Measurements from ENCODE around the gene SACM1L.
A peak's percentile ranks its signal among the peaks of the same experiment; 100 is the strongest.
"Not testable (repeated sequence)": the region's sequence is repeated elsewhere in the genome, so short reads cannot be mapped to it uniquely, and the experiment has no call there.

Gene SACM1L

GRCh38 chr3:45670436-45670835 lies 18.8 kb upstream of the SACM1L start:
- DNase-seq = no peak

- DNase-seq = no peak
Measured at GRCh38 chr3:45670991-45671390, 18.2 kb upstream of the SACM1L start.

DNA sequence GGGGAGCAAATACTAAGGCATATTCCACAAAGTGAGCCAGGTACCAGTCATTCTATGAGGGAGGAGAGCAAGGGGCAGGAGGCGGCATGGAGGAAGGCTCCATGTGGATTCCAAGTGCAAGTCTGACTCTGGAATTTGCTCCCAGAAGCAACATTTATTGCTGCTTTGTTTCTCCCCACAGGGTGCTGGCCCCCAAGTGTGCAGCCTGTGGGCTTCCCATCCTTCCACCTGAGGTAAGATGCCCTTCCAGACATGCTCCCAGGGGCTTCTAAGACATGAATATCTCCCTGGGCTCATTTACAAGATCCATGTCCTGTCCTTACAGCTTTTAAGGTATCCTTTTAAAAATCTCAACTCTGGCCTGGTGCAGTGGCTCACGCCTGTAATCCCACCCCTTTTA lies 15.9 kb upstream of the SACM1L start:
- DNase-seq = no peak

DNA sequence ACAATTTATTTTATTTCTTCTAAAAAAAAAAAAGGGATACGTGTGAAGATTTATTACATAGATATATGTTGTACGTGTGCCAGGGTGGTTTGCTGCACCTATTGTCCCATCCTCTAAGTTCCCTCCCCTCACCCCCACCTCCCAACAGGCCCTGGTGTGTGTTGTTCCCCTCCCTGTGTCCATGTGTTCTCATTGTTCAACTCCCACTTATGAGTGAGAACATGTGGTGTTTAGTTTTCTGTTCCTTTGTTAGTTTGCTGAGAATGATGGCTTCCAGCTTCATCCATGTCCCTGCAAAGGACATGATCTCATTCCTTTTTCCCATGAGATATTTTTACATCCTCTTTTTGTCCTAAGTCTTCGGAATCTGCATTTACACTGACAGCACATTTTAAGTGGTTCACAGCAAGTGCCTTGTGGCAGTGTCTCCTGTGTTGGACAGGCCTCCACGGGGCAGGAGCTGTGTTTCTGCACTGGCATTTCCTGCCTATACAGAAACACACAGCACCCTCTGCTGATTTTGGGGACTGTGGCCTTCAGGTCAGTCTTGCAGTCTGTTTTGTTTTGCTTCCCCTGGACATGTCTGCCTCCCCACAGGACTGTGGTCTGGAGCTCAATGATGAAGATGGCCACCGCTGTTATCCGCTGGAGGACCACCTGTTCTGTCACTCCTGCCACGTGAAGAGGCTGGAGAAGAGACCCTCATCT lies 12.7 kb upstream of the SACM1L start:
- no peak for DNase-seq

- no peak for DNase-seq
Measured at GRCh38 chr3:45677033-45677446, 12.2 kb upstream of the SACM1L start.

DNA sequence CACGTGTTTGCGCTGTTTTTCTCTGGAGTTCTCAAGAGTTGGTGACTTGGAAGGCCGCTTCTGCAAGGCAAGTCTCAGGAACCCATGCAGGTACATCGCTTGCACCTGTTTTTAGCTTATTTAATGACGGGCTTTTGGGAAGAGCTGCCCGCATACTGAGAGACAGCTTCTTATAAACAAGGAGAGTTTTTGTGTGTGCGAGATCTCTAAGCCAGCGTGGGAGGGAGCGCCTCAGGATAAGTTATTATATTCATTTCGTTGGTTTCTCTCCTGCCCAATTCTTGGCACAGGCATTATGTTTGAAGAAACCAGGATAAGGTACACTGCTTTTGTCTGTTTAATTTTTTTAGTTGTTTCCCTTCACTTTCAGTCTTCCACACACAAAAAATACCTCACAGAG lies 11.4 kb upstream of the SACM1L start:
- no peak for DNase-seq

GRCh38 chr3:45679805-45680204 lies 9.4 kb upstream of the SACM1L start:
- no peak for DNase-seq

- no peak for DNase-seq
Measured at GRCh38 chr3:45681221-45681620, 8.0 kb upstream of the SACM1L start.

DNA sequence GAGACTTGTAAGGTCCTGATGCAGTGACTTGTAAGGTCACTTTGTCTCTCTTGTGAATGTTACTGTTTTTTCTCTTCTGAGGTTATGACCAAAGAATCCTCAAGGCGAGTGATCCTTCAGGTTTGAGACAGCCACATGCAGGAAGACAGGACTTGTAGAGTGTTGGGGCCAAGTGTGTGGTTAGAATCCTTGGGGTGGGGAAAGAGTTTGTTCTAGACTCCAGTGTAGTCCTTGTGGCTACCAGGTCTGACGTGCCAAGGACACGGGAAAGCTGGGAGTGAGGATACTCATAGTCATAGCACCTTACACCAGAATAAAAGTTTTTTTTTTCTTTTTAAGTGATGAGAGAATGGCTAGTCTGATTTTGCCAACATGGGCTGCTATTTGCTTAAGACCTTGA lies 7.3 kb upstream of the SACM1L start:
- DNase-seq = no peak

DNA sequence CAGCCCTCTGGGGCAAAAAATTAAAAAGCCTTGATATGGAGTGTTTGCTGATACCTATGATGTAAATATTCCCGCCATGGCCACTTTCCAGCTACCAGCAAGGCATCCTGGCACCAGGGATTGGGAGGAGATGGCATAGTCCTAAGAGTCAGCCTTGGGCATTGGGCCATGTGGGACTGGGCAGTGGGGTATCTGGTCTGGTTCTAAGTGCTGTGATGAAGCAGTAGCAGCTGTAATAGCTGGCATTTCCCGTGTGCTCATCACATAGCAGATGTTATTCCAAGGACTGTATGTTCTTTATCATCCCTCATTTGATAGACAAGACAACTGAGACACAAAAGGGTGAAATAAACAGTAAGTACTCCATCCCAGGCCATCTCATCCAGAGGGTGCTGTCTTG lies 6.9 kb upstream of the SACM1L start:
- no peak for DNase-seq

GRCh38 chr3:45682786-45683185 lies 6.4 kb upstream of the SACM1L start:
- no peak for DNase-seq

- DNase-seq = no peak
Measured at GRCh38 chr3:45683417-45684326, 5.5 kb upstream of the SACM1L start.

DNA sequence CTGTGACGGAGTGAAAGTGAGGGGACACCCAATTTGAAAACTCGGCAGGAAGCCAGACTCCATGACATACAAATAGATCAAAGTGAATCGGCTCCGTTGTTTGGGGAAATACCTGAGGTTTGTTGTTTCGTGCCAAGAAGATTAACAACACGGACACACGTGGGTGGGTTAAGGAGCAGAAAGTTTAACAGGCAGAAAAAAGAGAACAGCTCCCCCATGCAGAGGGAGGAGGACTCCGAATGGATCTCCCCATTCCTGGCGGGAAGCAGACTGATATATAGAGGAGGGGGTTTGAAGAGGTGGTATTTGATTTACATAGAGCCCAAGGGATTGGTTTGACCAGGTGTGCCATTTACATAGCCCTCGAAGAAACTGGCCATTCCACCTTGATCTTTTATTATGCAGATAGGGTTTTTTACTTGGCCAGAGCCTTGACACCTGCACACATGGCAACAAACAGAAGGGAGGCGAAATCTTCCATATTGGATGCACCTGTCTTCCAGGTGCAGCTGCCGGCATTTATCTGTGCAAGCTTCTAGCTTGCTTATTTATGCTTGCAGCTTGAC lies 4.8 kb upstream of the SACM1L start:
- DNase-seq = no peak

DNA sequence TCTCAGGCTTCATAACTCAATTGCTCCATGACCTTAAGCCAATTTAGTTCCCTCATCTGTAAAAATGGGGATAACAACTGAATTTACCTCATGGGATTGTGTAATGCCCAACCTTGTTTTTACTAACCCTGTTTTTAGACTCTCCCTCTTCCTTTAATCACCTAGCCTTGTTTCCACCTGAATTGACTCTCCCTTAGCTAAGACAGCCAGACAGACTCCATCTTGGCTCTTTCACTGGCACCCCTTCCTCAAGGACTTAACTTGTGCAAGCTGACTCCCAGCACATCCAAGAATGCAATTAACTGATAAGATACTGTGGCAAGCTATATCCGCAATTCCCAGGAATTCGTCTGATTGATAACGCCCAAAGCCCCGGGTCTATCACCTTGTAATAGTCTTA lies 3.5 kb upstream of the SACM1L start:
- not testable (repeated sequence) for DNase-seq

GRCh38 chr3:45686850-45687249 lies 2.3 kb upstream of the SACM1L start:
- DNase-seq = no peak

DNA sequence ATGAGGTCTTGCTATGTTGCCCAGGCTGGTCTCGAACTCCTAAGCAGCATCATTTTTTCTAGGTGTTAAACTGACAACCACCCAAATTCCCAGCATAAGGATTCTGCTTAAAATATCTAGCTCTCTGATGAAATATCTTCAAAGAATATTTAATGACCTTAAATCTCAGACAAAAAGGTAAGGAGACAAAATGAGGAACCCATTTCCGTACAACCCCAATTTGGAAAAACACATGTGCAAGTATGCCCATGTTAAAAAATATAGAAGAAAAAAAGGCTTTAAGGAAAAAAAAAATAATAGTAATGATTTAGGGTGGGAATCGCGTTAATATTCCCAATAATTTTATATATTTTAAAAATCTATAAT lies 1.4 kb upstream of the SACM1L start:
- no peak for DNase-seq

DNA sequence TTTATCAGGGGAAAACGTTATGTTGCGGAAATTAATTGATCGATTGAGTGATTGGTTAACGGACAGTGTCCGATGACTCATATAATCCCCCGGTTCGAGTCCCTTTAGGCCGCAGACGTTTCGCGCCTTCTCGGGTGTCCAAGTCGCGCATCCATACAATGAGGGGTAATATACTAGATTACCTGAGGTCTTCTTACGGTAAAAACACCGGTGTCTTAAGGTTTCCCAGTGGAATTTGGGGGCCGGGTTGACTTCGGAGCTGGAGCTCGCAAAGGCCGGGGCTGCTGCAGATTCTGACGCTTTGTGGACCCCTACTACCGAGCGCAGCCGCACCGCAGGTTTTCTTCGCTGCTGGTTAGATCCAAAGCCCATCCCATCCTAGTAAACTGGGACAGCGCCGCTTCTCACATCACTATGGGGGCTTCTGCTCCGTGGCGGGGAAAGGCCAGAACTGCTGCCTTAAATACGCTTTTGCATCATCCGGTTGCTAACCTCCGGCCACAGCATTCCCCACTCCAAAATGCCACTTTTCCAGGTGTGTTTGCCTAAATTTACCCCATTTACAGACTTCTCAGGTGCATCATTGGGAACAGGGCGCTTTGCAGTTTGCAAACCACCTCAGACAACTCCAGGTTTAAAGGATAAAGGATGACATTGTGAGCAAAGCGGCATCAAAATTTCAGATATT lies 858 bp upstream of the SACM1L start:
- no peak for DNase-seq

- DNase-seq = no peak
Measured at GRCh38 chr3:45689787-45690145, 570 bp downstream of the SACM1L start.

- DNase-seq = peak; percentile 38
Measured at GRCh38 chr3:45690336-45691035, 1.3 kb downstream of the SACM1L start.

DNA sequence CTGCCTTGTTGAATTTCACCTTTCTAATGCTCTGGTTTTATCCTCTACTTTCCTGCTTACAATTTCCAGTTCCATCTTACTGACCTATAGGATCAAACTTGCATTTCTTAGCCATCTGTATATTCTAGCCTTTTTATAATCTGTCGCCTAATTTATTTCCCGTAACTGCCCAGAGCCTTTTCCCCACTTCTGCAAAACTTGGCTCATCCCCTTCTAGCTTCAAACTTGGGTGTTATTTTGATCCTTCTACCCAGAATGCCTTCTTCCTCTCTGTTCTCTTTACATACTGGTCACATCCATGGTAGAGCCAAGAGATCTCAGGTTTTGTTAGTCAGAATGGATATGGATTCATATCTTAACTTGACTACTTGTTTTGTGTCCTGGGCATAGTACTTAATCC lies 2.6 kb downstream of the SACM1L start:
- DNase-seq = no peak

GRCh38 chr3:45692866-45693265 lies 3.7 kb downstream of the SACM1L start:
- no peak for DNase-seq

- DNase-seq = no peak
Measured at GRCh38 chr3:45693941-45694521, 4.8 kb downstream of the SACM1L start.

DNA sequence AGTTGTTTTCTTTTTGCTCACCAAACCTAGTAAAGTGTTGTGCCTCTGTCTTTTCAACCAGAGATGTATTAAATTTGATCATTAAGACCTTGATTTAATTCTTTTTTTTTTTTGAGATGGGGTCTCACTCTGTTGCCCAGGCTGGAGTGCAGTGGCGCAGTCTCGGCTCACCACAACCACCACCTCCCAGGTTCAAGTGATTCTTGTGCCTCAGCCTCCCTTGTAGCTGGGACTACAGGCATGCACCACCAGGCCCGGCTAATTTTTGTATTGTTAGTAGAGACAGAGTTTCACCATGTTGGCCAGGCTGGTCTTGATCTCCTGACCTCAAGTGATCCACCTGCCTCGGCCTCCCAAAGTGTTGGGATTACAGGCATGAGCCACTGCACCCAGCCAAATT lies 6.0 kb downstream of the SACM1L start:
- not testable (repeated sequence) for DNase-seq
